Body of pancreas (tissue), 4 donors: ENCODE results near the gene SH3PXD2B. TPM values are rescaled to one million over a fixed set of nuclear protein-coding genes. Genes with fewer than 3 reads are reported as not detected.

Source experiments
- ATAC-seq: fragments of 150-250 bp; one replicate; pipeline ENCODE4 v1.9.1; 2016
- DNase-seq, 4 donors: peaks; one replicate each; pipeline ENCODE4 v3.0.0-alpha.2; 2019
- H3K27ac ChIP-seq, 4 donors: fragments of 200-600 bp; sonication (generic); 1 replicate in 3 of 4; 2 replicates in 1 of 4; pipeline versions ENCODE4 v1.5.1 to v1.6.1; 2016 to 2019; ENCODE audit warnings: mild to moderate bottlenecking in 1 of 4, mixed read lengths in 1 of 4, moderate library complexity in 1 of 4
- H3K27me3 ChIP-seq, 2 donors: fragments of 200-600 bp; sonication (generic); one replicate each; pipeline ENCODE4 v1.6.0; 2016; ENCODE audit warnings: mild to moderate bottlenecking in 1 of 2
- H3K36me3 ChIP-seq, 2 donors: fragments of 200-600 bp; sonication (generic); replicated peaks in 1 of 2; 2 replicates each; pipeline ENCODE4 v1.5.1; 2016; ENCODE audit warnings: low read depth in 2 of 2; ENCODE audit not compliant: insufficient read depth in 1 of 2
- H3K4me1 ChIP-seq: fragments of 200-600 bp; sonication (generic); one replicate; pipeline ENCODE4 v1.6.0; 2016
- H3K4me3 ChIP-seq, 2 donors: fragments of 200-600 bp; sonication (generic); 1 replicate in 1 of 2; 2 replicates in 1 of 2; pipeline ENCODE4 v1.5.1; 2016 to 2019
- H3K9me3 ChIP-seq, 3 donors: fragments of 200-600 bp; sonication (generic); 1 replicate in 2 of 3; 2 replicates in 1 of 3; pipeline ENCODE4 v1.5.1; 2016
- CTCF ChIP-seq, 7 experiments: fragments of 450-650 bp in 4 of 7; fragments of 200-600 bp in 3 of 7; sonication (generic) in 3 of 7; IDR thresholded peaks; one replicate each; pipeline ENCODE4 v1.5.1; 2016 to 2019; ENCODE audit warnings: antibody characterized with exemption in 7 of 7
- POLR2A ChIP-seq, 3 donors: fragments of 450-650 bp; IDR thresholded peaks; one replicate each; pipeline ENCODE4 v1.6.1; 2016; ENCODE audit warnings: antibody characterized with exemption in 3 of 3, mild to moderate bottlenecking in 2 of 3
- WGBS, 2 donors: methylation state at CpG; one replicate each; pipeline ENCODE4 v1.1.5; 2017; 5-methylcytosine and 5-hydroxymethylcytosine counted together
- intact Hi-C: fragments of 100-400 bp; cut with DNase I; formaldehyde crosslinking; loops from one replicate; pipeline ENCODE4 v1.15.1; 2023
- total RNA-seq, 2 donors: library from RNA; depleted of rRNA; stranded (reverse); fragments of >200 nt; gene quantifications; one replicate each; pipeline ENCODE4 v1.1.0, GENCODE V29; 2016

SH3PXD2B gene
- total RNA-seq, 2 donors from 2014 or later = 9.9 to 16.9 TPM

- intact Hi-C loops = no loop called here
- Histone ChIP-seq H3K9me3 (no peaks in the 10 kb centered on the region), H3K27me3 (no peaks in the 10 kb centered on the region), H3K36me3 (no peaks in the 10 kb centered on the region), H3K4me1 (peaks cover 60% of the 10 kb centered on the region), H3K4me3 (no peak overlapping the region), H3K27ac (peak overlapping the region; percentile 46 to 72 (median 63))
- ATAC-seq = no peak
- 25 to 38% methylated on average over 10 to 13 of the region's 13 CpGs for WGBS, 2 donors
- TF ChIP-seq POLR2A (IDR thresholded peaks at IDR 0.05) (no peak), CTCF (IDR thresholded peaks at IDR 0.05) (peak in 4 of 7 experiments; percentile 13 to 32 (median 27))
- DNase-seq = peak; percentile 52 to 85 (median 80)
Observed at GRCh38 chr5:172414531-172415361, 39.6 kb downstream of the SH3PXD2B start.

GRCh38 chr5:172413601-172414171, 40.6 kb downstream of the SH3PXD2B start:
- Histone ChIP-seq H3K4me1 (peaks cover 50% of the 10 kb centered on the region), H3K27me3 (no peaks in the 10 kb centered on the region), H3K9me3 (no peaks in the 10 kb centered on the region), H3K36me3 (no peaks in the 10 kb centered on the region), H3K4me3 (no peak overlapping the region), H3K27ac (peak overlapping the region; percentile 12 to 72 (median 60))
- 43 to 50% methylated on average over 4 of the region's 4 CpGs for WGBS, 2 donors
- no peak for ATAC-seq
- intact Hi-C loops = no loop called here
- DNase-seq = no peak
- TF ChIP-seq CTCF (IDR thresholded peaks at IDR 0.05) (no peak), POLR2A (IDR thresholded peaks at IDR 0.05) (no peak)

- peaks cover 41% of the 10 kb centered on the region for H3K4me1 ChIP-seq
- intact Hi-C loops = no loop called here
Observed at GRCh38 chr5:172412724-172413286, 41.5 kb downstream of the SH3PXD2B start.

GRCh38 chr5:172411484-172412072, 42.7 kb downstream of the SH3PXD2B start:
- ATAC-seq (no peak), DNase-seq (peak in 1 of 4 donors; percentile 25)
- no peaks in the 10 kb centered on the region for H3K9me3 ChIP-seq
- H3K27me3 ChIP-seq = no peaks in the 10 kb centered on the region
- no peaks in the 10 kb centered on the region for H3K36me3 ChIP-seq
- no peak overlapping the region for H3K4me3 ChIP-seq
- TF ChIP-seq CTCF (IDR thresholded peaks at IDR 0.05) = no peak
- TF ChIP-seq POLR2A (IDR thresholded peaks at IDR 0.05) = no peak
- 62 to 68% methylated on average over 7 of the region's 7 CpGs for WGBS, 2 donors
- intact Hi-C loops = no loop called here
- H3K4me1 ChIP-seq = peaks cover 29% of the 10 kb centered on the region
- H3K27ac ChIP-seq = peak overlapping the region in 2 of 4 donors; percentile 39 to 56

More at GRCh38 chr5:172412724-172413286, 41.5 kb downstream of the SH3PXD2B start:
- Histone ChIP-seq H3K27me3 (no peaks in the 10 kb centered on the region), H3K27ac (peak overlapping the region in 3 of 4 donors; percentile 50 to 72 (median 71)), H3K36me3 (no peaks in the 10 kb centered on the region), H3K4me3 (no peak overlapping the region), H3K9me3 (no peaks in the 10 kb centered on the region)
- WGBS, 2 donors = 62 to 88% methylated on average over 13 of the region's 13 CpGs
- DNase-seq (peak; percentile 56 to 86 (median 68)), ATAC-seq (peak; percentile 55)
- TF ChIP-seq CTCF (IDR thresholded peaks at IDR 0.05) (no peak), POLR2A (IDR thresholded peaks at IDR 0.05) (peak in 1 of 3 donors; percentile 3)
